Loucy (cell line): Measurements from ENCODE around the gene DHRS3.

ENCODE experiments used
- H2AFZ ChIP-seq: fragments of 200-600 bp; sonication (generic); 2 replicates; pipeline ENCODE4 v1.6.0; 2016; ENCODE audit warnings: antibody characterized with exemption, mild to moderate bottlenecking, low read length, moderate library complexity
- H3F3A ChIP-seq: fragments of 200-600 bp; 2 replicates; pipeline ENCODE4 v1.6.0; 2016; ENCODE audit warnings: antibody characterized with exemption, low read depth, mild to moderate bottlenecking
- H3K27me3 ChIP-seq: fragments of 200-600 bp; sonication (generic); 2 replicates; pipeline ENCODE4 v1.6.1; 2014; ENCODE audit warnings: low read length, mild to moderate bottlenecking; ENCODE audit not compliant: insufficient read depth, poor library complexity, severe bottlenecking
- H3K36me3 ChIP-seq: fragments of 200-600 bp; sonication (generic); 2 replicates; pipeline ENCODE4 v1.6.1; 2016; ENCODE audit warnings: low read length; ENCODE audit not compliant: insufficient read depth
- H3K4me1 ChIP-seq: fragments of 200-600 bp; sonication (generic); 2 replicates; pipeline ENCODE4 v1.5.1; 2014; ENCODE audit warnings: low read length, mild to moderate bottlenecking; ENCODE audit not compliant: insufficient read depth, poor library complexity, severe bottlenecking
- H3K4me2 ChIP-seq: fragments of 200-600 bp; sonication (generic); 2 replicates; pipeline ENCODE4 v1.6.0; 2014; ENCODE audit warnings: antibody characterized with exemption, low read length, low read depth, mild to moderate bottlenecking; ENCODE audit not compliant: poor library complexity, severe bottlenecking
- H3K4me3 ChIP-seq: fragments of 200-600 bp; sonication (generic); 2 replicates; pipeline ENCODE4 v1.5.1; 2014; ENCODE audit warnings: low read length, mild to moderate bottlenecking, mixed read lengths; ENCODE audit not compliant: poor library complexity, severe bottlenecking
- H3K79me2 ChIP-seq: fragments of 200-600 bp; sonication (generic); 2 replicates; pipeline ENCODE4 v1.6.1; 2014; ENCODE audit warnings: low read length; ENCODE audit not compliant: insufficient read depth
- H3K9ac ChIP-seq: fragments of 200-600 bp; sonication (generic); 2 replicates; pipeline ENCODE4 v1.6.0; 2014; ENCODE audit warnings: mild to moderate bottlenecking, low read depth, low read length, moderate library complexity; ENCODE audit not compliant: poor library complexity, severe bottlenecking
- H3K9me2 ChIP-seq: fragments of 200-600 bp; sonication (generic); replicated peaks from 2 replicates; pipeline ENCODE4 v1.6.1; 2016; ENCODE audit warnings: low read depth, low read length, mixed read lengths
- H3K9me3 ChIP-seq: fragments of 200-600 bp; sonication (generic); 2 replicates; pipeline ENCODE4 v1.6.1; 2014; ENCODE audit warnings: mild to moderate bottlenecking, antibody characterized with exemption, low read length, low read depth; ENCODE audit not compliant: insufficient read depth
- H4K20me1 ChIP-seq: fragments of 200-600 bp; sonication (generic); 2 replicates; pipeline ENCODE4 v1.6.0; 2014; ENCODE audit warnings: antibody characterized with exemption, low read length, mild to moderate bottlenecking; ENCODE audit not compliant: insufficient read depth, poor library complexity, severe bottlenecking
- CTCF ChIP-seq: fragments of 200-600 bp; sonication (generic); conservative IDR thresholded peaks from 2 replicates; pipeline ENCODE4 v1.5.1; 2014; ENCODE audit warnings: mild to moderate bottlenecking, antibody characterized with exemption, low read length
- EZH2phosphoT487 ChIP-seq: fragments of 200-600 bp; IDR thresholded peaks from 2 replicates; pipeline ENCODE4 v1.6.1; 2018; ENCODE audit warnings: antibody characterized with exemption, mild to moderate bottlenecking, moderate library complexity, borderline replicate concordance

DHRS3 gene

GRCh38 chr1:12532405-12533315 is 85.3 kb downstream of the DHRS3 start:
- TF ChIP-seq CTCF, result no peak
- TF ChIP-seq EZH2phosphoT487, result no peak

GRCh38 chr1:12531179-12531499 is 86.9 kb downstream of the DHRS3 start:
- peaks cover 7% of the 10 kb centered on the region; the same call in 1 of the 2 replicates for H3K9me3 ChIP-seq
- no peaks in the 10 kb centered on the region for H3F3A ChIP-seq
- no peak overlapping the region for H2AFZ ChIP-seq
- H3K4me3 ChIP-seq, result no peak overlapping the region
- no peaks in the 10 kb centered on the region for H3K79me2 ChIP-seq
- no peaks in the 10 kb centered on the region for H3K4me1 ChIP-seq
- TF ChIP-seq EZH2phosphoT487, result no peak
- TF ChIP-seq CTCF, result no peak
- H3K9ac ChIP-seq, result no peak overlapping the region
- H3K9me2 ChIP-seq, result no peaks in the 10 kb centered on the region
- no peaks in the 10 kb centered on the region for H3K36me3 ChIP-seq
- no peaks in the 10 kb centered on the region for H3K27me3 ChIP-seq
- H4K20me1 ChIP-seq, result no peaks in the 10 kb centered on the region
- no peak overlapping the region for H3K4me2 ChIP-seq

More at GRCh38 chr1:12532405-12533315, 85.3 kb downstream of the DHRS3 start:
- no peaks in the 10 kb centered on the region for H3K27me3 ChIP-seq
- no peaks in the 10 kb centered on the region for H3K9me2 ChIP-seq
- H3K36me3 ChIP-seq, result no peaks in the 10 kb centered on the region
- no peak overlapping the region for H2AFZ ChIP-seq
- peaks cover 10% of the 10 kb centered on the region; the same call in 1 of the 2 replicates for H3K9me3 ChIP-seq
- no peaks in the 10 kb centered on the region for H3K4me1 ChIP-seq
- no peaks in the 10 kb centered on the region for H4K20me1 ChIP-seq
- no peak overlapping the region for H3K9ac ChIP-seq
- no peak overlapping the region for H3K4me2 ChIP-seq
- H3K4me3 ChIP-seq, result no peak overlapping the region
- H3K79me2 ChIP-seq, result no peaks in the 10 kb centered on the region
- no peaks in the 10 kb centered on the region for H3F3A ChIP-seq

- Histone ChIP-seq H2AFZ (no peak overlapping the region), H3F3A (no peaks in the 10 kb centered on the region), H3K36me3 (no peaks in the 10 kb centered on the region), H3K4me1 (peaks cover 2% of the 10 kb centered on the region), H3K9ac (no peak overlapping the region), H4K20me1 (no peaks in the 10 kb centered on the region), H3K4me2 (no peak overlapping the region), H3K4me3 (no peak overlapping the region), H3K79me2 (no peaks in the 10 kb centered on the region), H3K9me2 (no peaks in the 10 kb centered on the region), H3K9me3 (peaks cover 3% of the 10 kb centered on the region; the same call in 1 of the 2 replicates), H3K27me3 (no peaks in the 10 kb centered on the region)
- no peak for TF ChIP-seq EZH2phosphoT487
- no peak for TF ChIP-seq CTCF
Observed at GRCh38 chr1:12530462-12531178, 87.4 kb downstream of the DHRS3 start.
